Left renal pelvis (tissue), 4 donors: ENCODE results near the gene STAG1. TPM values are rescaled to one million over a fixed set of nuclear protein-coding genes. Genes with fewer than 3 reads are reported as not detected.
"Not testable (repeated sequence)": the region's sequence is repeated elsewhere in the genome, so short reads cannot be mapped to it uniquely, and the experiment has no call there.

Source experiments
- DNase-seq, 4 donors: peaks; one replicate each; pipeline ENCODE4 v3.0.0-alpha.2; 2013; ENCODE audit warnings: low read depth in 4 of 4, low spot score in 3 of 4
- polyA plus RNA-seq, 4 donors: library from polyadenylated mRNA; unstranded; fragments of 120-200 nt; gene quantifications; one replicate each; pipeline ENCODE4 v1.2.1, GENCODE V29; 2013; ENCODE audit not compliant: insufficient read length in 4 of 4

Gene STAG1
- polyA plus RNA-seq, 4 donors, result 46.1 to 57.5 (median 51.8) TPM

DNA sequence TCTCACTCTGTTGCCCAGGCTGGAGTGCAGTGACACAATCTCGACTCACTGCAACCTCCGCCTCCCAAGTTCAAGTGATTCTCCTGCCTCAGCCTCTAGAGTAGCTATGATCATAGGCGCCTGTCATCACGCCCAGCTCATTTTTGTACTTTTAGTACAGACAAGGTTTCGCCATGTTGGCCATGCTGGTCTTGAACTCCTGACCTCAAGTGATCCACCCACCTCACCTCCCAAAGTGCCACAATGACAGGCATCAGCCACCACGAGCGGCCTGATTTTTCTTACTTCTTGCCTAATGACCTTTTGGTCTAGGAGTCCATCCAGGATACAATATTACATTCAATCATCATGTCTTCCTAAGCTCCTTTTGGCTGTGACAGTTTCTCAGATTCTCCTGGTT, 146.0 kb downstream of the STAG1 start:
- not testable (repeated sequence) for DNase-seq

DNA sequence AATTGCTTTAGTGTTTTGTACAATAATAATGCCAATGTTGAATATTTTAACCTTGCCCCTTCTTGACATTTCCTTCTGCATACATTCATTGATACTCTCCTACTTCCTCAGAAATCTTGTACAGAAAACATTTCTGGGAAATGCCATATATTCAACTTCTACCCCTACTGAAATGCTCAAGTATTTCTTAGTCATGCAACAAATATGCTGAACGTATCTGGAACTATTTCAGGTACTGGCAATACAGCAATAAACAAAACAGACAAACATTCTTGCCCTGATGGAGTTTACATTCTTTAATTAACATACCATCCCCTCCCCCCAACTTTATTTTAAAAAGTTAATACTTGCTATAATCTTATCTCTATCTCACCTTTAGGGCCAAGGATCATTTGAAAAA, 147.2 kb downstream of the STAG1 start:
- no peak for DNase-seq

DNA sequence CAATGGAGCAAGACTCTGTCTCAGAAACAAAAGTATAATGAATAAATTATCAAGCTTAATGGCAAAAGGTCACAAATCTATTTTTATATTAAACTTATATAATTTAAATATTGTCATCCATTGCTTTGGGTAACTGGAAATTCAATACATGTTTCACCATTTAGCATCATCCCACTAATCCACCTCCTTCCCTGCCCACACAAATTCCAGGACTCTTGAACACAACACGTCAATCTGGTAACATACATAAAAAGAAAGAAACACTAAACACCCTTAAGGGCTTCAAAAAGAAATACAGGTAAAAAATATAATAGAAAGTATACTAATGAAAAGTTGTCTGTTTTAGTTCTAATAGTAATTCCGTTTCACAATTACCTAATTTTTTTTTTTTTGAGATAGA, 149.4 kb downstream of the STAG1 start:
- no peak for DNase-seq

DNA sequence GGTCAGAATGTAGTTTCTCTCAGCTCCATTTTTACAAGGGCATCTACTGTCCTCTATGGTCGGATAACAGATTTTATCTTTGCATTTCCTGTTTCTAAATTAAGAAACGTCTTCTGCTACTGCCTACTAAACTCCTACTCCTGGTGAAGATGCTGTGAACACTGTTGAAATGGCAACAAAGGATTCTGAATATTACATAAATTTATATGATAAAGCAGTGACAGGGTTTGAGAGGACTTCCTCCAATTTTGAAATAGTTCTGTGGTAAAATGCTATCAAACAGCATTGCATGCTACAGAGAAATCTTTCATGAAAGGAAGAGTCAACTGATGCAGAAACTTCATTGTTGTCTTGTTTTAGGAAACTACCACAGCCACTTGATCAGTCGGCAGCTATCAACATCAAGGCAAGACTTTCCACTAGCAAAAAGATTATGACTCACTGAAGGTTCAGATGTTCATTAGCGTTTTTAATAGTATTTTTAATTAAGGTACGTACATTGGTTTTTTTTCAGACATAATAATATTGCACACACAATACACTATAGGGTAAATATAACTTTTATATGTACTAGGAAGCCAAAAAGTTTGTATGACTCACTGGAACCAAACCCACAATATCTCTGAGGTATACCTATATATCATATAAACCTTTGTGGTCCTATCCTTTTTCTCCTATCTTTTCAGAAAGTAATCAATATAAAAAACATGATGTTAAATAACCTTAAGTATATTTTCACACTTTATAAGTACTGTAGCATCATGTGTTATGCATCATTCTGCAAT, 156.1 kb downstream of the STAG1 start:
- DNase-seq, result no peak

DNA sequence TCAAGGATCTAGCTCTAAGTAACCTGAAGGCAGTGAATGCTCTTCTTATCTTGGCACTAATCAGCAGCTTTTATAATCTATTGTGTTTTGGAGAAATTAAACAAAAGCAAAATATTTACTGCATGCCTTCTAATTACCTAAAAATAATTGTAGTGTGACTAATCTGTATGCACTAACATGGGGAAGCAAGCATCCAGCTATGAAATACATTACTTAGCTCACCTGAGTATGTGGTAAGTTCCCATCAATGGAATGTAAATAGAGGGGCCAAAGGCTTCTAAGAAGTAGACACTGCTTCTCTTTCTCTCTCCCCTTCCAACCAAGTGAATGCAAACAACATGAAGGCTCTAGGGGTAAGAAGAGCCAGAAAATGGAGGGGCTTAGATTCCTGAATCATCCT, 165.6 kb downstream of the STAG1 start:
- no peak for DNase-seq

DNA sequence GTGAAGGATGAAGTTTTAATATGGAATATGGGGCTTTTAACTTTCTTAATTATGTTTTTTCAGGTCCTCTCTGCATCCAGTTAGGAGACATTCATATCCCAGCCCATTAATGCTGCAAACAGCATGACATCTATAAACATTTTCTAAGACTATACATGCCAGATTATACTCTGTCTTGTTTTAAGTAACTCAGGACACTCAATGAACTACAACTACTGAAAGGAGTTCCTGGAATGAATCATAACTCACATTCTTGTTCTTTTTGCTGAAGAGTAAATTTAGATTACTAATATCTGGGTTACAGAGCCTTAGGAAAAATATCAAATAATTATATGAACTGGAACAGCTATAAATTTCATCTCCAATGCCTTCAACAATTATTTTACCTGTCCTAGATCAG, 167.4 kb downstream of the STAG1 start:
- no peak for DNase-seq

DNA sequence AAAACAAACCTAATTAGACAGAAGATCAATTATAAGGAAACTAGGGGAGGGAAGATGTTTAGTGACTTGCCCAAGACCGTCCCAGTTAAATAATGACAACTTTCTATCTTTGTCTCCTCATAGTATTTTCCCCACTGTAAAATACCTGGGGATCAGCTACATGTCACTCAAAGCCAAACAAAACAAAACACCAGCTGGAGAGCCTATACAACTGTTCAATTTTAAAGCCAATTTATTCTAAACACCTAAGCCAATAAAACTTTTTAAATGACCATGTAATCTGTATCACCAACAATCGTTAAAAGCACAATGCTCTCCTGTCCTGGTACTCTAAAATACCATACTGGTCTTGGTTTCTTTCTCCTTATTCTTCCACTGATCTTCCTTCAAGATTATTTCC, 168.4 kb downstream of the STAG1 start:
- no peak for DNase-seq

DNA sequence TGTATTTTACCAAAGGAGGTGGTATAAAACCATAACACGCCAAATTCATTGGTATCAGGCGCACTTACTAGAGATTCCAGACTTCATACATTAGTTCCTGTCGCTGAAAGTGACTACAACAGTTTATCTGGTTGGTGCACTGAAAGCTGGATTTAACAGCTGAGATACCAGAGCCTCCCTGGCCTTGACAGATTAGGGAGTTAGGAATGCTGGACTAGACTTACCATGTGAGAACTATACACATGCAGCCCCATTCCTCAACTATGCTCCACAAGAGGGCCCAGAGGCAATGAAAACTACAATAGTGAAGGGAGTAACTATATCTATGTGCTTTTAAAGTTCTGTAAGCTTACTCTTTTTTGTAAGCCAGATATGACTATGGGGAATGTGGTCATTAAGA, 174.4 kb downstream of the STAG1 start:
- no peak for DNase-seq

DNA sequence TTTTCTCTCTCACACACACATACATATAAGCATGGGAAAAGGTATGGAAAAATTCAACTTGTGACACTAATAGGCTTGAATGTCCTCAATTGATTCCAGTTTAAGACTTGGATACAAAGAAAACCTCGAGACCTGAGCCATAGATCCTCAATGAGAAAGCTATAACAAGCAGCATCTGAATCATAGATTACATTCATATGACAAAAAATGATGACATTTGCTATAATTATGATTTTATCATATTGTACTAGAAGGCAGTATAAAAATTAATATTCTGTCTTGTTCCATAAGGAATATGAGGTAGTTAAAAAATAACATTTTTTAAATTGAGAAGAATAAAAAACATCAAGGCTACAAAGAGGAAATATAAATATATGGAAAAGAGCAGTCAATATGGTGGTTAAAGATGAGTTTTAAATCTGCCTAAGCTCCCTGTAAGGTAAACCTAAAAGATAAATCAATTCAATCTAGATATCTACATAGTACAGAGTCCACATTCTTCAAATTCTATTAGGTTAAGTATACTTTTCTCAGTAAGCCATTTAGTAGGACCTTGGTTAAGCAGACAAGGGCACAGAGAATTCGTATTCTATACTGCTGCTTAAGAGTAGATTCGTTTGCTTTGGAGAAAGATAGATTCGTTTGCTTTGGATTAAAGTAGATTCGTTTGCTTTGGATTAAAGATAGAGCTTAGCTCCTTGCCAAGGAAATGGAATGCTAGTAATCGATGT, 175.7 kb downstream of the STAG1 start:
- no peak for DNase-seq

DNA sequence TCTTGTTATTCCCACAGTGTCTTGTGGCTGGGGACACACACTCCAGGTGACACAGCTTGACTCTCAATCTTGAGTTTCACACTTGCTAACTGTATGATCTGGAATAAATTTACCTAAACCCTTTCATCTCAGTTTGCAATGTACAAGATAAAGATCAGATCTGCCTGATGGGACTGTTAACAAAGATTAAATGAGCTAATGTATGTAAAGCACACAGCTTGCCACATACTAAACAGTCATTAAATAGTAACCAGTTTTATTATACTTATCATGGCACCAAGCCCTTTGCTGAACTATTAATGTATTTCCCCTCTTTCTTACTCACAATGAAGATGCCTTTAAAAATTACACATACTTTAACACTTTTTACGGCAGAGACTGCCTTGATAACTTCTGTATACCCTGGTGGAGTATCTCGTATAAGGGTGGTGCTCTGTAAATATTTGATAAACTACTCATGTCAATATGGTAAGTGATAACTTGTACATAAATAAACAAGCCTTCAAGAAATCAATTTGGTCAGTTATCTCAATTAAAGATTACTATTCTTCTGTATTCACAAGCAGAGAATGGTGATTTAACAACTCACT, 184.5 kb downstream of the STAG1 start:
- DNase-seq, result no peak

DNA sequence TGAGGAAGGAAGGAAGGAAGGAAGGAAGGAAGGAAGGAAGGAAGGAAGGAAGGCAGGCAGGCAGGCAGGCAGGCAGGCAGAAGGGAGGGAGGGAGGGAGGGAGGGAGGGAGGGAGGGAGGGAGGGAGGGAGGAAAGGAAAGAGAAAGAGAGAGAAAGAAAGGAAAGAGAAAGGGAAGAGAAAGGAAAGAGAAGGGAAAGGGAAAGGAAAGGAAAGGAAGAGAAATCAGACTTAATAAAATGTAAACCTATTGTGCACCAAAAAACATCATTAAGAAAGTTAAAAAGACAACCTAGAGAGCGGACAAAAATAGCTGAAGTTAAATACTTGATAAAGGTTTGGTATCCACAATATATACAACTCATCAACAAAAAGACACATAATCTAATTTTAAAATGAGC, 187.2 kb downstream of the STAG1 start:
- DNase-seq, result not testable (repeated sequence)

DNA sequence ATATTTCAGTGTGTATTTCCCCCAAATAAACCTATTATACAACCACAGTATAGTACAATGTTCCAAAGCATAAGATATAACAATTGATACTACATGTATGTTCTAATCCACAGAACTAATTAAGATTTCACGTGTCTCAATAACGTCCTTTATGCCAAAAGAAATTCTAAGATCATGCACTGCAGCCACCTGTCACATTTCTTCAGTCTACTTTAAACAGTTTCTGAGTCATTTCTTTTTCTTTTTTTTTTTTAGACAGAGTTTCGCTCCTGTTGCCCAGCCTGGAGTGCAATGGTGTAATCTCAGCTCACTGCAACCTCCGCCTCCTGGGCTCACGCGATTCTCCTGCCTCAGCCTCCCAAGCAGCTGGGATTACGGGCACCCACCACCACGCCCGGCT, 190.2 kb downstream of the STAG1 start:
- no peak for DNase-seq

DNA sequence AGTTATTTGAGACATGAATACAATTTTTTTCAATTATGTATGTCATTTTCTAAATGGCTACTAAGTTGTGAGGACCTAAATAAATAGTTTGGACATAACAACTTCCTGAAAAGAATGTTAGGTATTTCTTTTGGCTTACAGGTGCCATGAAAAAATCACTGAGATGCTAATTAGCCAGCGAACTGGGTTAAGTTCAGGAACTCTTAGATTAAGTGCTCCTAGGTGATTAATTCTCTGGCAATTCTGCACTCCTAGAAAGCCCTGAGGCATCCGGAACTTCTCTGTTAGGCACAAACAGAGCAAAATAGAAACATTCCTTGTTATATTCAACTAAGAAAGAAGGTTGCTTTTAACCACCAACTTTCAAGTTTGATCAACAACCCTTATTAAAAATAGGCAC, 192.3 kb downstream of the STAG1 start:
- no peak for DNase-seq

DNA sequence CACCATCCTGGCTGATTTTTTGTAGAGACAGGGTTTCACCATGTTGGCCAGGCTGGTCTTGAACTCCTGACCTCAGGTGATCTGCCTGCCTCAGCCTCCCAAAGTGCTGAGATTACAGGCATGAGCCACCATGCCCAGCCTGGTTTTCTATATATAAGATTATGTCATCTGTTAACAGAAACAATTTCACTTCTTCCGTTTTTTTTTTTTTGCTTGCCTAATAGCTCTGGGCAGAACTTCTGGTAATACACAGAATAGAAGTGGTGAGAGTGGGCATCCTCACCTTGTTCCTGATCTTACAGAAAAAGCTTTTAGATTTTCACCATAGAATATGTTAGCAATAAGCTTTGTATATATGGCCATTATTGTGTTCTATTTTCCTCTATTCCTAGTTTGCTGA, 202.7 kb downstream of the STAG1 start:
- DNase-seq, result not testable (repeated sequence)

DNA sequence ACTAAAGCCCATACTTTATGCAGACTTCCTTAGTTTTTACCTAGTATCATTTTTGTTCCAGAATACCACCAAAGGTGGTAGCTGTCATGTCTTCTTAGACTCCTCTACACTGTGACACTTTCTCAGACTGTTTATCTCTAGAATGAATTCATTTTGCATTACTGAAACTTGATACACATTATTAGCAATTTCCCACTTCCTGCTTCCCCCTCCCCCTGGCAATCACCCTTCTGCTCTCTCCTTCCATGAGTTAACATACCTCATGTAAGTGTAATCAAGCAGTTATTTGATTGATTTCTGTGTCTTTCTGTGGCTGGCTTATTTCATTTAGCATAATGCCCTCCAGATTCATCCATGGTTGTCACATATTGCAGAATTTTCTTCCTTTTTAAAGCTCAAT, 204.9 kb downstream of the STAG1 start:
- no peak for DNase-seq

DNA sequence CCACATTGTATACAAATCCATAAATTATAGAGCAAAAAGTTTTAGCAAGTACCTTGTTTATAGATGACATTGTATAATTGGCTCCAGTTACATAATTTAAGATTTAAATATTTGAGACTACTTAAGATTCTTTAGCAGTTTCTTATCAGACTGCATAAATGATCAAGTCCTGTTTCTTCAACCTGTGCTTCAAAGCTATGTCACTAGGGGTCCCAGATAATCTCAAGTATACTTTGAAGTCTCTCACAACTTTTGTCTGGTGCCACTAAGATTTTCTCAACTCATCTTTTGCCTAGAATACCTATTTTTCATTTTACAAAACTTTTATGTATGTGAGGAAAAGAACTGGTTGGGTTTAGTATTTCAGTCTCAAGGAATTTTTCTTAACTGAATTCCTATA, 205.5 kb downstream of the STAG1 start:
- no peak for DNase-seq

DNA sequence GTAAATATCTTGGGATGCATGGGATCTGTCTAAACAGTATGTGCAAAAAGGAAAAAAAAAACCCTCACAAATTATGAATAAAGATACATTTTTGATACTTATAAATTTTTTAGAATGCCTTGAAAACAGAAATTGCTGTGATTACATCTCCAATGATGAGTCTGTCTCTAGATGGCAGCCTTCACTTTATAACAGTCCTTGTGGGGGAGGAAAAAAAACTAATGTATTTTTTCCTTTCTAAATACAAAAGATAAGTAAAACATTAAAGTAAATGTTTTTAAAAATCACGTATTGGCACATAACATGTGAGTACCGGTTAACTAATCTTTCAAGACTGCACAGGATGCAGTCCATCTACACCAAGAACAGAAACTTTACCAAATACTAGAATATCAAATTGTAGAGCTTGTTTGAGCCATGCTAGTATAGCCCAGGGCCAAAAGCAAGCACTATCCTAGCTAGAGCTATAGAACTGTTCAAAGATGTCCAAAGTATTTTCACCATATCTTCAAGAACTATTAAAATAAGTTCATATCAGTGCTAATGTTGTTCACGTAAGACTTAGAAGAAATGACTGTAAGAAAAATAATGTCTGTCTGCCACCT, 206.4 kb downstream of the STAG1 start:
- no peak for DNase-seq

DNA sequence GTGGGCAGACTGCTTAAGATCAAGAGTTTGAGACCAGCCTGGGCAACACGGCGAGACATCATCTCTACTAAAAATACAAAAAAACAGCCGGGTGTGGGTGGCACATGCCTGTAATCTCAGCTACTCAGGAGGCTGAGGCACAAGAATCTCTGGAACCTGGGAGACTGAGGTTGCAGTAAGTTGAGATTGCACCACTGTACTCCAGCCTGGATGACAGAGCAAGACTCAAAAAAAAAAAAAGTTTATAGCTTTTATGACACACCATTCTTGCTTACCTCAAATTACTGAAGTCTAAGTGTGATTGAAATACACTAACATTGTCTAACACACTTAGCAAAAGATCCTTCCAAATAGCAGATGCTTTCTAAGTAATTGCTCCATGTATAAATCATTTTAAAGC, 207.6 kb downstream of the STAG1 start:
- no peak for DNase-seq

DNA sequence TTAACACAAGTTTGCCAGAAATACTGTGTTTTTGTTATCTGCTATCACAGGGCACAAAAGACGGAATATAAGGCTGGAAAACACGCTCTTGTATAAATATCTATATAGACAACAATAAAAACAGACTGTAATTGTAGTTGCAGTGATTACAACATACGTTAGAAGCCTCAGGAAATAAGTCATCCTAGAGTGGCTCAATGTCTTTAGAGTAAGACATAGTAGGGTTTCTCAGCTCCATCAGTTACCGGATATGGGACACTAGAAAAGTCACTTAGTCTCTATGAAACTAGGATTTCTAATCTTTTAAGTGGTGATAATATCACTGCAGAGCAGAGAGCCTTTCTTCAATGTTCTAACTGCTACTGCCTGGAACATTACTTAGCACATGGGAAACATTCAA, 208.8 kb downstream of the STAG1 start:
- DNase-seq, result no peak

DNA sequence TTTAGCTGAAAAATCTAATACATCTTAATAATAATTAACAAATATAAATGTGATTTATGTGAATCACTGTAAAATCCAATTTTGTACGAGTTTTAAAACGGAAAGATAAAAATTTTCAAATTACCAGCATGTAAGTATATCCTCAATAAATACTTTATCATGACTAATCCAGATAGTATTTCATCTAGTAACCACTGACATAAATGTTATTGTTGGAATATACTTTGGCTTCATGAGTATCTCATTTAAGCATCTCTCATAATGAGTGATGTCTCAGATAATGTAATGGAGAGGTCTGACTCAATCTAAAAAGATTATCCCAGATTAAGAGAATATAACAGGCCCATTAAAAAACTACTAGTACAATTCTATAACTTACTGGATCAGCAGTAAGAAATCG, 216.3 kb downstream of the STAG1 start:
- DNase-seq, result no peak

DNA sequence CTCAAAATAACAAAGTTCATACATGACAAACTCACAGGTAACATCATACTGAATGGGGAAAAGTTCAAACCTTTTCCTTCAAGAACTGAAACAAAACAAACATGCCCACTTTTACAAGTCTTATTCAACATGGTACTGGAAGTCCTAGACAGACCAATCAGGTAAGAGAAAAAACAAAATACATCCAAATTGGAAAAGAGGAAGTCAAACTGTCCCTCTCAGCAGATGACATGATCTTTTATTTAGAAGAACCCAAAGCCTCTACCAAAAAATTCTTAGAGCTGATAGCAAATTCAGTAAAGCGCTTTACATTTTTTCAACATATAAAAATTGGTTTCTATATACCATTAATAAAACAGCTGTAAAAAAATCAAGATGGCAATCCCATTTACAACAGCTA, 219.4 kb downstream of the STAG1 start:
- no peak for DNase-seq

DNA sequence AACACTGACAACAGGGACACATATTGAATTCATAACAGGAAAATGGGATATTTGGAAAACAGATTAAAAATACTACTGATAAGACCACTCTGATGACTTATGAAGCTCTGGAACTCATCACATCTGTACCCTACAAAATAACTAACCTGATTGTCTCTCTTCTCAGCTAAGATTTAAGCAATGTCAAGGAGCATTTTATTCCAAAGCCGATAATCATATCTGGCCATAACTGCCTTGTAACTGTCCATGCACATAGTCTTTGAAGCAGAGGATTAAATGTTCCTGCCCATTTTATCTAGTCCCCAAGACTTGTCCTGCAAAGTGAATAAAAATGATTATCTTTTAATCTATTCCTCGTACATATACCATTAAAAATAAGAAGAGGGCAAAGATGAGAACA, 234.1 kb downstream of the STAG1 start:
- DNase-seq, result no peak
